Mesendoderm (in vitro differentiated cells): ENCODE data around the gene ATG9B.

Experiments
- DNase-seq: peaks from one replicate; pipeline ENCODE4 v3.0.0; 2013
- H2AK5ac ChIP-seq: 2 replicates; pipeline ENCODE4 v1.6.1; 2013; ENCODE audit warnings: low read length, inconsistent platforms
- H2BK120ac ChIP-seq: 2 replicates; pipeline ENCODE4 v1.6.1; 2013; ENCODE audit warnings: low read depth, mild to moderate bottlenecking, low read length, moderate library complexity, mixed read lengths
- H2BK15ac ChIP-seq: replicated peaks from 2 replicates; pipeline ENCODE4 v1.6.1; 2013; ENCODE audit warnings: low read depth, mild to moderate bottlenecking, moderate library complexity
- H2BK5ac ChIP-seq: 2 replicates; pipeline ENCODE4 v1.6.1; 2013; ENCODE audit warnings: low read length, inconsistent platforms
- H3K18ac ChIP-seq: 2 replicates; pipeline ENCODE4 v1.6.1; 2013; ENCODE audit warnings: mild to moderate bottlenecking, low read length, mixed read lengths
- H3K23ac ChIP-seq: one replicate; pipeline ENCODE4 v1.6.1; 2013; ENCODE audit warnings: low read length
- H3K27ac ChIP-seq: 2 replicates; pipeline ENCODE4 v1.5.1; 2013; ENCODE audit warnings: low read depth, mild to moderate bottlenecking, inconsistent platforms, low read length, moderate library complexity
- H3K27me3 ChIP-seq: 2 replicates; pipeline ENCODE4 v1.6.1; 2013; ENCODE audit warnings: low read length, control low read depth, mild to moderate bottlenecking, inconsistent platforms; ENCODE audit not compliant: insufficient read depth, poor library complexity
- H3K36me3 ChIP-seq: 2 replicates; pipeline ENCODE4 v1.6.1; 2013; ENCODE audit warnings: low read length, inconsistent platforms; ENCODE audit not compliant: control insufficient read depth, insufficient read depth
- H3K4ac ChIP-seq: one replicate; pipeline ENCODE4 v1.6.1; 2013; ENCODE audit warnings: low read depth, mild to moderate bottlenecking, low read length, moderate library complexity
- H3K4me1 ChIP-seq: 2 replicates; pipeline ENCODE4 v1.6.1; 2013; ENCODE audit warnings: low read depth, low read length, inconsistent platforms; ENCODE audit not compliant: control insufficient read depth
- H3K4me2 ChIP-seq: 2 replicates; pipeline ENCODE4 v1.6.1; 2013; ENCODE audit warnings: low read length
- H3K4me3 ChIP-seq: 2 replicates; pipeline ENCODE4 v1.5.1; 2013; ENCODE audit warnings: mild to moderate bottlenecking, low read length
- H3K56ac ChIP-seq: one replicate; pipeline ENCODE4 v1.6.1; 2013; ENCODE audit warnings: low read length
- H3K79me1 ChIP-seq: 2 replicates; pipeline ENCODE4 v1.6.1; 2013; ENCODE audit warnings: low read length, inconsistent platforms
- H3K79me2 ChIP-seq: 2 replicates; pipeline ENCODE4 v1.6.1; 2013; ENCODE audit warnings: mild to moderate bottlenecking, low read length; ENCODE audit not compliant: control insufficient read depth, insufficient read depth
- H3K9ac ChIP-seq: 2 replicates; pipeline ENCODE4 v1.6.1; 2013; ENCODE audit warnings: low read length, inconsistent platforms
- H4K5ac ChIP-seq: one replicate; pipeline ENCODE4 v1.6.1; 2013; ENCODE audit warnings: low read length
- H4K8ac ChIP-seq: one replicate; pipeline ENCODE4 v1.6.1; 2013; ENCODE audit warnings: low read depth, mild to moderate bottlenecking, control low read depth, low read length, moderate library complexity
- WGBS: extraction: QIAGEN DNeasy Blood & Tissue Kit; methylation state at CpG from one replicate; pipeline ENCODE4 v1.1.7; 2013; ENCODE audit warnings: low lambda C conversion rate, missing lambda C conversion rate; ENCODE audit not compliant: insufficient coverage; ENCODE audit errors: extremely low coverage; 5-methylcytosine and 5-hydroxymethylcytosine counted together

The ATG9B gene

GRCh38 chr7:151000897-151001495, 23.3 kb downstream of the ATG9B start:
- H3K36me3 ChIP-seq, result no peaks in the 10 kb centered on the region
- H2BK5ac ChIP-seq, result no peak overlapping the region
- no peak overlapping the region for H3K4me2 ChIP-seq
- H3K4me3 ChIP-seq, result no peak overlapping the region
- no peaks in the 10 kb centered on the region for H3K27me3 ChIP-seq
- H3K79me2 ChIP-seq, result no peaks in the 10 kb centered on the region
- H3K4me1 ChIP-seq, result no peaks in the 10 kb centered on the region
- no peak overlapping the region for H2AK5ac ChIP-seq
- H4K8ac ChIP-seq, result no peak overlapping the region
- no peak overlapping the region for H3K18ac ChIP-seq
- H2BK120ac ChIP-seq, result no peak overlapping the region
- no peak overlapping the region for H3K56ac ChIP-seq
- no peak overlapping the region for H3K9ac ChIP-seq
- no peak overlapping the region for H3K23ac ChIP-seq
- no CpG with 5 or more reads among the region's 13 CpGs for WGBS
- H3K79me1 ChIP-seq, result no peaks in the 10 kb centered on the region
- H3K4ac ChIP-seq, result no peak overlapping the region
- no peak overlapping the region for H3K27ac ChIP-seq
- no peak overlapping the region for H4K5ac ChIP-seq
- no peak overlapping the region for H2BK15ac ChIP-seq
- DNase-seq, result no peak

GRCh38 chr7:150999497-151000230, 24.6 kb downstream of the ATG9B start:
- Histone ChIP-seq H3K79me1 (no peaks in the 10 kb centered on the region), H2AK5ac (no peak overlapping the region), H4K5ac (no peak overlapping the region), H3K27me3 (no peaks in the 10 kb centered on the region), H2BK15ac (no peak overlapping the region), H3K23ac (no peak overlapping the region), H2BK5ac (no peak overlapping the region), H3K56ac (no peak overlapping the region), H3K18ac (no peak overlapping the region), H3K9ac (no peak overlapping the region), H2BK120ac (no peak overlapping the region), H3K4me1 (no peaks in the 10 kb centered on the region), H3K36me3 (no peaks in the 10 kb centered on the region), H3K79me2 (no peaks in the 10 kb centered on the region), H3K4me3 (no peak overlapping the region), H3K4ac (no peak overlapping the region), H4K8ac (no peak overlapping the region), H3K4me2 (no peak overlapping the region), H3K27ac (no peak overlapping the region)
- DNase-seq, result no peak
- WGBS, result 100% methylated on average over 4 of the region's 5 CpGs

GRCh38 chr7:150999001-150999400, 25.3 kb downstream of the ATG9B start:
- WGBS, result no CpG with 5 or more reads among the region's 12 CpGs
- no peak overlapping the region for H3K18ac ChIP-seq

GRCh38 chr7:150998341-150998740, 26.0 kb downstream of the ATG9B start:
- H2AK5ac ChIP-seq, result no peak overlapping the region
- H3K79me2 ChIP-seq, result no peaks in the 10 kb centered on the region
- no peak overlapping the region for H2BK120ac ChIP-seq
- no CpG with 5 or more reads among the region's 20 CpGs for WGBS
- H3K4ac ChIP-seq, result no peak overlapping the region
- no peaks in the 10 kb centered on the region for H3K79me1 ChIP-seq
- H3K18ac ChIP-seq, result no peak overlapping the region
- no peak overlapping the region for H3K56ac ChIP-seq
- no peaks in the 10 kb centered on the region for H3K27me3 ChIP-seq
- H3K4me3 ChIP-seq, result no peak overlapping the region
- H3K23ac ChIP-seq, result no peak overlapping the region
- no peaks in the 10 kb centered on the region for H3K36me3 ChIP-seq
- H4K5ac ChIP-seq, result no peak overlapping the region
- H4K8ac ChIP-seq, result no peak overlapping the region
- no peak for DNase-seq
- H3K4me1 ChIP-seq, result no peaks in the 10 kb centered on the region
- H2BK5ac ChIP-seq, result no peak overlapping the region
- H3K9ac ChIP-seq, result no peak overlapping the region
- H3K27ac ChIP-seq, result no peak overlapping the region
- no peak overlapping the region for H2BK15ac ChIP-seq
- no peak overlapping the region for H3K4me2 ChIP-seq

More at GRCh38 chr7:150999001-150999400, 25.3 kb downstream of the ATG9B start:
- no peaks in the 10 kb centered on the region for H3K36me3 ChIP-seq
- H2BK5ac ChIP-seq, result no peak overlapping the region
- no peak for DNase-seq
- H2BK120ac ChIP-seq, result no peak overlapping the region
- H3K4me3 ChIP-seq, result no peak overlapping the region
- H3K23ac ChIP-seq, result no peak overlapping the region
- H3K79me1 ChIP-seq, result no peaks in the 10 kb centered on the region
- H3K56ac ChIP-seq, result no peak overlapping the region
- H3K4me1 ChIP-seq, result no peaks in the 10 kb centered on the region
- no peak overlapping the region for H2AK5ac ChIP-seq
- no peak overlapping the region for H3K27ac ChIP-seq
- no peak overlapping the region for H3K9ac ChIP-seq
- H3K4ac ChIP-seq, result no peak overlapping the region
- no peak overlapping the region for H2BK15ac ChIP-seq
- H4K8ac ChIP-seq, result no peak overlapping the region
- H3K4me2 ChIP-seq, result no peak overlapping the region
- H3K79me2 ChIP-seq, result no peaks in the 10 kb centered on the region
- no peak overlapping the region for H4K5ac ChIP-seq
- H3K27me3 ChIP-seq, result no peaks in the 10 kb centered on the region

- no peak overlapping the region for H3K4me2 ChIP-seq
- no peak overlapping the region for H3K9ac ChIP-seq
- H2BK5ac ChIP-seq, result no peak overlapping the region
- no peaks in the 10 kb centered on the region for H3K36me3 ChIP-seq
- no peaks in the 10 kb centered on the region for H3K79me1 ChIP-seq
- H3K79me2 ChIP-seq, result no peaks in the 10 kb centered on the region
- H2AK5ac ChIP-seq, result no peak overlapping the region
- H3K4me3 ChIP-seq, result no peak overlapping the region
- no peaks in the 10 kb centered on the region for H3K4me1 ChIP-seq
- no peak overlapping the region for H3K18ac ChIP-seq
- no peak overlapping the region for H3K27ac ChIP-seq
- no peaks in the 10 kb centered on the region for H3K27me3 ChIP-seq
- WGBS, result no CpG with 5 or more reads among the region's 5 CpGs
- no peak overlapping the region for H2BK15ac ChIP-seq
- no peak overlapping the region for H4K5ac ChIP-seq
- no peak overlapping the region for H3K4ac ChIP-seq
- H4K8ac ChIP-seq, result no peak overlapping the region
- H2BK120ac ChIP-seq, result no peak overlapping the region
- DNase-seq, result no peak
- H3K23ac ChIP-seq, result no peak overlapping the region
- no peak overlapping the region for H3K56ac ChIP-seq
Measured at GRCh38 chr7:150997817-150998216, 26.5 kb downstream of the ATG9B start.
